Naive thymus-derived CD4-positive, alpha-beta T cell (primary cell): ENCODE data around the gene CRYM. TPM values are rescaled to one million over a fixed set of nuclear protein-coding genes. Genes with fewer than 3 reads are reported as not detected.
"Not testable (repeated sequence)": the region's sequence is repeated elsewhere in the genome, so short reads cannot be mapped to it uniquely, and the experiment has no call there.

ENCODE experiments used
- ATAC-seq: fragments of 150-1000 bp; cut with Tn5 transposase; 2 replicates; pipeline ENCODE4 v1.10.0; 2021; ENCODE audit warnings: mild to moderate bottlenecking, moderate library complexity
- CTCF ChIA-PET: fragments of 350-600 bp; sonication (Branson Sonifier 250); formaldehyde crosslinking; loops from one replicate; lab custom pipeline; 2021; ENCODE audit warnings: antibody characterized with exemption; lab: Charles Lee
- POLR2A ChIA-PET: fragments of 350-600 bp; sonication (Branson Sonifier 250); formaldehyde crosslinking; loops from one replicate; lab custom pipeline; 2021; ENCODE audit warnings: antibody characterized with exemption, inconsistent platforms; lab: Charles Lee
- DNase-seq, 9 donors: peaks; one replicate each; pipeline versions ENCODE4 v3.0.0 to v3.0.0-alpha.2; 2020 to 2022; ENCODE audit warnings: mixed read lengths in 1 of 9
- H3K27ac ChIP-seq: one replicate; pipeline ENCODE4 v1.7.0; 2013; ENCODE audit warnings: mild to moderate bottlenecking, low read depth, low read length, moderate library complexity
- H3K27me3 ChIP-seq, 2 donors: one replicate each; pipeline ENCODE4 v1.7.0; 2013; ENCODE audit warnings: low read length in 2 of 2, mild to moderate bottlenecking in 2 of 2, moderate library complexity in 2 of 2; ENCODE audit not compliant: control insufficient read depth in 2 of 2, insufficient read depth in 2 of 2
- H3K36me3 ChIP-seq, 3 experiments: 1 replicate in 2 of 3; 2 replicates in 1 of 3; pipeline ENCODE4 v1.7.0; 2013; ENCODE audit warnings: low read length in 3 of 3, mild to moderate bottlenecking in 3 of 3, moderate library complexity in 1 of 3; ENCODE audit not compliant: insufficient read depth in 3 of 3, control insufficient read depth in 2 of 3
- H3K4me1 ChIP-seq, 2 donors: one replicate each; pipeline ENCODE4 v1.7.0; 2013; ENCODE audit warnings: low read length in 2 of 2, mild to moderate bottlenecking in 2 of 2, moderate library complexity in 1 of 2; ENCODE audit not compliant: control insufficient read depth in 2 of 2, insufficient read depth in 2 of 2
- H3K4me3 ChIP-seq: 2 replicates; pipeline ENCODE4 v1.7.0; 2013; ENCODE audit warnings: mild to moderate bottlenecking, low read length
- H3K9me3 ChIP-seq, 3 experiments: 1 replicate in 2 of 3; 2 replicates in 1 of 3; pipeline ENCODE4 v1.7.0; 2013; ENCODE audit warnings: low read length in 3 of 3; ENCODE audit not compliant: control insufficient read depth in 2 of 3
- H3K27ac Mint-ChIP-seq, 9 donors: one replicate each; pipeline ENCODE4 v1.8.0; 2020 to 2022; ENCODE audit warnings: mixed read lengths in 9 of 9, mild to moderate bottlenecking in 8 of 9, moderate library complexity in 5 of 9, inconsistent platforms in 2 of 9
- H3K27me3 Mint-ChIP-seq, 5 donors: one replicate each; pipeline ENCODE4 v1.8.0; 2021 to 2022; ENCODE audit warnings: mixed read lengths in 5 of 5, mild to moderate bottlenecking in 1 of 5
- H3K36me3 Mint-ChIP-seq, 5 donors: one replicate each; pipeline ENCODE4 v1.8.0; 2020 to 2022; ENCODE audit warnings: mixed read lengths in 5 of 5, mild to moderate bottlenecking in 3 of 5, inconsistent platforms in 1 of 5
- H3K4me1 Mint-ChIP-seq, 7 donors: one replicate each; pipeline ENCODE4 v1.8.0; 2020 to 2022; ENCODE audit warnings: mixed read lengths in 7 of 7, mild to moderate bottlenecking in 3 of 7, inconsistent platforms in 1 of 7
- H3K4me3 Mint-ChIP-seq, 10 donors: one replicate each; pipeline ENCODE4 v1.8.0; 2020 to 2022; ENCODE audit warnings: mild to moderate bottlenecking in 10 of 10, mixed read lengths in 10 of 10, moderate library complexity in 6 of 10, inconsistent platforms in 2 of 10
- H3K9me3 Mint-ChIP-seq, 11 donors: one replicate each; pipeline ENCODE4 v1.8.0; 2020 to 2022; ENCODE audit warnings: mixed read lengths in 11 of 11, mild to moderate bottlenecking in 4 of 11, inconsistent platforms in 1 of 11, moderate library complexity in 1 of 11
- intact Hi-C, 2 donors: fragments of 100-400 bp; cut with micrococcal nuclease; formaldehyde crosslinking; loops; one replicate each; pipeline ENCODE4 v1.15.1; 2023
- polyA plus RNA-seq, 2 donors: library from polyadenylated mRNA; unstranded; fragments of 300-500 nt; fragmentation: Illumina TruSeq; gene quantifications; one replicate each; pipeline ENCODE4 v1.2.3, GENCODE V29; 2021
- total RNA-seq, 6 experiments: library from RNA in 5 of 6; stranded (reverse) in 5 of 6; gene quantifications; 1 replicate in 5 of 6; 2 replicates in 1 of 6; pipeline ENCODE4 v1.2.3 and lab custom pipeline; 2021 to 2026

The CRYM gene
- total and polyA plus RNA-seq, 7 experiments from 2014 or later, result 0.44 TPM; not detected in 6

GRCh38 chr16:21314339-21314738 is 36.2 kb upstream of the CRYM start:
- peaks cover 0 to 4% (median 0%) of the 10 kb centered on the region in 11 donors for H3K9me3 Mint-ChIP-seq
- no peaks in the 10 kb centered on the region for H3K36me3 Mint-ChIP-seq
- H3K4me1 ChIP-seq, result no peaks in the 10 kb centered on the region
- CTCF ChIA-PET, result no interaction called here
- peaks cover 8 to 24% (median 18%) of the 10 kb centered on the region in 5 donors for H3K27me3 Mint-ChIP-seq
- intact Hi-C loops, result no loop called here
- no peak overlapping the region for H3K4me3 Mint-ChIP-seq
- no peak overlapping the region for H3K27ac ChIP-seq
- H3K36me3 ChIP-seq, result no peaks in the 10 kb centered on the region
- no peaks in the 10 kb centered on the region for H3K9me3 ChIP-seq
- DNase-seq, result no peak
- H3K4me1 Mint-ChIP-seq, result no peaks in the 10 kb centered on the region
- POLR2A ChIA-PET, result no interaction called here
- ATAC-seq, result no peak
- H3K27ac Mint-ChIP-seq, result no peak overlapping the region
- H3K27me3 ChIP-seq, result no peaks in the 10 kb centered on the region
- H3K4me3 ChIP-seq, result no peak overlapping the region

- CTCF ChIA-PET, H3K9me3 Mint-ChIP-seq, DNase-seq, ATAC-seq, H3K4me1 Mint-ChIP-seq, H3K9me3 ChIP-seq, intact Hi-C loops, H3K27me3 ChIP-seq, H3K4me3 Mint-ChIP-seq, H3K4me1 ChIP-seq, POLR2A ChIA-PET, H3K4me3 ChIP-seq, H3K27ac ChIP-seq, H3K36me3 ChIP-seq, H3K36me3 Mint-ChIP-seq, H3K27ac Mint-ChIP-seq: not testable (repeated sequence)
- peaks cover 5 to 28% (median 25%) of the 10 kb centered on the region in 5 donors for H3K27me3 Mint-ChIP-seq
Measured at GRCh38 chr16:21312863-21313372, 34.8 kb upstream of the CRYM start.

- H3K4me3 Mint-ChIP-seq, DNase-seq, H3K9me3 Mint-ChIP-seq, CTCF ChIA-PET, H3K27me3 ChIP-seq, ATAC-seq, H3K27ac Mint-ChIP-seq, H3K4me3 ChIP-seq, H3K27ac ChIP-seq, H3K36me3 Mint-ChIP-seq, H3K4me1 Mint-ChIP-seq, POLR2A ChIA-PET, H3K4me1 ChIP-seq, intact Hi-C loops, H3K36me3 ChIP-seq, H3K9me3 ChIP-seq: not testable (repeated sequence)
- H3K27me3 Mint-ChIP-seq, result peaks cover 7 to 28% (median 25%) of the 10 kb centered on the region in 5 donors
Measured at GRCh38 chr16:21312046-21312445, 34.0 kb upstream of the CRYM start.

- H3K27me3 ChIP-seq, H3K9me3 Mint-ChIP-seq, H3K9me3 ChIP-seq, H3K4me1 ChIP-seq, CTCF ChIA-PET, H3K27ac Mint-ChIP-seq, H3K4me3 Mint-ChIP-seq, DNase-seq, POLR2A ChIA-PET, H3K27ac ChIP-seq, ATAC-seq, H3K36me3 ChIP-seq, H3K4me3 ChIP-seq, H3K36me3 Mint-ChIP-seq: not testable (repeated sequence)
- Mint-ChIP-seq H3K4me1 (peaks cover 7 to 14% (median 13%) of the 10 kb centered on the region in 7 donors), H3K27me3 (peaks cover 13 to 42% (median 26%) of the 10 kb centered on the region in 5 donors)
- intact Hi-C loops, result loop anchor here in 1 of 2 donors (10.0 kb wide), 1 partner anchor 1018 kb away; no protein-coding TSS in a partner anchor
Measured at GRCh38 chr16:21306712-21307111, 28.6 kb upstream of the CRYM start.

GRCh38 chr16:21302898-21303528 is 24.9 kb upstream of the CRYM start:
- intact Hi-C loops, result loop anchor here in 1 of 2 donors (10.0 kb wide), 1 partner anchor 1022 kb away; no protein-coding TSS in a partner anchor
- H3K36me3 ChIP-seq, result no peaks in the 10 kb centered on the region
- no peak for ATAC-seq
- no peaks in the 10 kb centered on the region for H3K9me3 ChIP-seq
- POLR2A ChIA-PET, result no interaction called here
- no peak for DNase-seq
- Mint-ChIP-seq H3K9me3 (no peaks in the 10 kb centered on the region), H3K27me3 (peaks cover 0 to 60% (median 17%) of the 10 kb centered on the region in 5 donors), H3K27ac (peak overlapping the region in 1 of 9 donors; percentile 24), H3K36me3 (no peaks in the 10 kb centered on the region), H3K4me3 (peak overlapping the region in 4 of 10 donors; percentile 91 to 94 (median 92)), H3K4me1 (peaks cover 22 to 29% (median 27%) of the 10 kb centered on the region in 7 donors)
- no peak overlapping the region for H3K4me3 ChIP-seq
- CTCF ChIA-PET, result no interaction called here
- H3K4me1 ChIP-seq, result peaks cover 0 to 10% of the 10 kb centered on the region in 2 donors
- H3K27ac ChIP-seq, result no peak overlapping the region
- H3K27me3 ChIP-seq, result no peaks in the 10 kb centered on the region

- H3K9me3 Mint-ChIP-seq, result no peaks in the 10 kb centered on the region
- DNase-seq (no peak), ATAC-seq (no peak)
- H3K27ac Mint-ChIP-seq, result no peak overlapping the region
- ChIA-PET POLR2A (no interaction called here), CTCF (no interaction called here)
- H3K36me3 Mint-ChIP-seq, result no peaks in the 10 kb centered on the region
- H3K36me3 ChIP-seq, result no peaks in the 10 kb centered on the region
- H3K27me3 ChIP-seq, result no peaks in the 10 kb centered on the region
- H3K4me1 ChIP-seq, result peaks cover 0 to 10% of the 10 kb centered on the region in 2 donors
- no peaks in the 10 kb centered on the region for H3K9me3 ChIP-seq
- peaks cover 22 to 29% (median 27%) of the 10 kb centered on the region in 7 donors for H3K4me1 Mint-ChIP-seq
- no peak overlapping the region for H3K27ac ChIP-seq
- H3K4me3 Mint-ChIP-seq, result peak overlapping the region; percentile 70 to 99 (median 94)
- no peak overlapping the region for H3K4me3 ChIP-seq
- H3K27me3 Mint-ChIP-seq, result peaks cover 0 to 61% (median 17%) of the 10 kb centered on the region in 5 donors
- intact Hi-C loops, result loop anchor here in 1 of 2 donors (10.0 kb wide), 1 partner anchor 1022 kb away; no protein-coding TSS in a partner anchor
Measured at GRCh38 chr16:21302454-21302853, 24.4 kb upstream of the CRYM start.
